ENCODE results near the gene CAMSAP2.

CAMSAP2 gene

DNA sequence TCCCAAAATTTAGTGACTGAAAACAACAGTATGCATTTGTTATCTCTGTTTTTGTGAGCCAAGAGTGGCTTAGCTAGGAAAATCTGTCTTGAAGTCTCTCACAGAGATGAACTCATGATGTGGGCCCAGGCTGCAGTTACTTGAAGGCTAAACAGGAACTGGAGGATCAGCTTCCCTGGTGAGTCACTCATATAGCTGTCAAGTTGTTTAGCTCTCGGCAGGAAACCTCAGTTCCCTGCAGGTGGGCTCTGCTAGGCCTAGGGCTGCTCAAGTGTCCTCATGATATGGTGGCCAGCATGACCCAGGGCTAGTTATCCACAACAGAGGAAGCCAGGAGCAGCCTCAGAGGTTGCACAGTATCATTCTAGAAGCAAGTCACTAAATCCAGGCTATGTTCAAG is 38.8 kb upstream of the CAMSAP2 start:
- no peak overlapping the region for H3K27ac ChIP-seq (ENCODE audit: poor library complexity, severe bottlenecking)
- ATAC-seq (ENCODE audit: low read depth) (no peak), DNase-seq (ENCODE audit: low spot score) (no peak)
- H3K4me3 ChIP-seq (ENCODE audit: severe bottlenecking), result no peak overlapping the region
- peaks cover 5% of the 10 kb centered on the region for H3K9me3 ChIP-seq (ENCODE audit: severe bottlenecking)
- H3K27me3 ChIP-seq (ENCODE audit: insufficient read depth, poor library complexity, severe bottlenecking), result no peaks in the 10 kb centered on the region
- no peaks in the 10 kb centered on the region for H3K4me1 ChIP-seq (ENCODE audit: insufficient read depth, poor library complexity, severe bottlenecking)
- TF ChIP-seq, protein P1, sequence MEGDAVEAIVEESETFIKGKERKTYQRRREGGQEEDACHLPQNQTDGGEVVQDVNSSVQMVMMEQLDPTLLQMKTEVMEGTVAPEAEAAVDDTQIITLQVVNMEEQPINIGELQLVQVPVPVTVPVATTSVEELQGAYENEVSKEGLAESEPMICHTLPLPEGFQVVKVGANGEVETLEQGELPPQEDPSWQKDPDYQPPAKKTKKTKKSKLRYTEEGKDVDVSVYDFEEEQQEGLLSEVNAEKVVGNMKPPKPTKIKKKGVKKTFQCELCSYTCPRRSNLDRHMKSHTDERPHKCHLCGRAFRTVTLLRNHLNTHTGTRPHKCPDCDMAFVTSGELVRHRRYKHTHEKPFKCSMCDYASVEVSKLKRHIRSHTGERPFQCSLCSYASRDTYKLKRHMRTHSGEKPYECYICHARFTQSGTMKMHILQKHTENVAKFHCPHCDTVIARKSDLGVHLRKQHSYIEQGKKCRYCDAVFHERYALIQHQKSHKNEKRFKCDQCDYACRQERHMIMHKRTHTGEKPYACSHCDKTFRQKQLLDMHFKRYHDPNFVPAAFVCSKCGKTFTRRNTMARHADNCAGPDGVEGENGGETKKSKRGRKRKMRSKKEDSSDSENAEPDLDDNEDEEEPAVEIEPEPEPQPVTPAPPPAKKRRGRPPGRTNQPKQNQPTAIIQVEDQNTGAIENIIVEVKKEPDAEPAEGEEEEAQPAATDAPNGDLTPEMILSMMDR (IDR thresholded peaks at IDR 0.05; ENCODE audit: poor library complexity, severe bottlenecking), result no peak
- no peaks in the 10 kb centered on the region for H3K36me3 ChIP-seq (ENCODE audit: low read depth)

- H3K36me3 ChIP-seq (ENCODE audit: low read depth), result no peaks in the 10 kb centered on the region
- TF ChIP-seq, protein P1 (IDR thresholded peaks at IDR 0.05; ENCODE audit: poor library complexity, severe bottlenecking), result no peak
- no peak overlapping the region for H3K27ac ChIP-seq (ENCODE audit: poor library complexity, severe bottlenecking)
- H3K4me1 ChIP-seq (ENCODE audit: insufficient read depth, poor library complexity, severe bottlenecking), result no peaks in the 10 kb centered on the region
- H3K4me3 ChIP-seq (ENCODE audit: severe bottlenecking), result no peak overlapping the region
- no peak for DNase-seq (ENCODE audit: low spot score)
- peaks cover 5% of the 10 kb centered on the region for H3K9me3 ChIP-seq (ENCODE audit: severe bottlenecking)
- H3K27me3 ChIP-seq (ENCODE audit: insufficient read depth, poor library complexity, severe bottlenecking), result no peaks in the 10 kb centered on the region
- no peak for ATAC-seq (ENCODE audit: low read depth)
These were observed 33.6 kb upstream of the CAMSAP2 start for GRCh38 chr1:200704986-200705500.

DNA sequence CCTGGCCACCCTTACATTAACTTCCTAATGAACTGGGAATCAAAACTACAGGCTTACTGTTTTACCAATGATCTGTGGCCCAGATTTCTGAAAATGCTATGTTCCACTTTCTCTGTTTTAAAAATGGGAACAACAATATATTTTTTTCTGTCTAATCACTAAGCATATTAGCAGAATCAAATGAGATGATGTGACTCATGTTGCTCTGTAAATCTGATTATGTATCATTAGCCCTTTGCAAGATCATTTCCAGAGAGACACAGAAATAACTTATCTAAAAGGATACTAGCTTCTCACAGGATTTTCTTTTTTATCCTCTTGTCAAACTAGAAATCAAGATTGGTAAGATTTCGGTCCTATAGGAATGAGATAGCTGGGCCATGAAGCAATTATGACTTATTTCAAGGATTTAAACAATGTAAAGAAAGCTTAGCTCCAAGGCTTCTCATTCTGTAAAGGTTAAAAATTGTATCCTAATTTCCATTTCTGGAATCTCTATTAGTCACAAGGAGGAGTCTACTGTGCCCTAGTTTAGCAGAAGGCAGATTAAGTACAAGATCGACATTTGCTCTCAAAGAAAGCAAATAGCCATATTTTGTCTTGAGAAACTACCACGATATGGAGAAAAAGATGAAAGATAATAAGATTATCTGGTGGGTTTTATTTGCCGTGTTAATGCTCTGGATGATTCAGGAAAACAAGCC is 32.4 kb upstream of the CAMSAP2 start:
- no peak for ATAC-seq (ENCODE audit: low read depth)
- Histone ChIP-seq H3K4me3 (ENCODE audit: severe bottlenecking) (no peak overlapping the region), H3K4me1 (ENCODE audit: insufficient read depth, poor library complexity, severe bottlenecking) (no peaks in the 10 kb centered on the region), H3K9me3 (ENCODE audit: severe bottlenecking) (peaks cover 3% of the 10 kb centered on the region), H3K36me3 (ENCODE audit: low read depth) (no peaks in the 10 kb centered on the region), H3K27ac (ENCODE audit: poor library complexity, severe bottlenecking) (no peak overlapping the region), H3K27me3 (ENCODE audit: insufficient read depth, poor library complexity, severe bottlenecking) (no peaks in the 10 kb centered on the region)
- TF ChIP-seq, protein P1 (IDR thresholded peaks at IDR 0.05; ENCODE audit: poor library complexity, severe bottlenecking), result no peak
- no peak for DNase-seq (ENCODE audit: low spot score)

DNA sequence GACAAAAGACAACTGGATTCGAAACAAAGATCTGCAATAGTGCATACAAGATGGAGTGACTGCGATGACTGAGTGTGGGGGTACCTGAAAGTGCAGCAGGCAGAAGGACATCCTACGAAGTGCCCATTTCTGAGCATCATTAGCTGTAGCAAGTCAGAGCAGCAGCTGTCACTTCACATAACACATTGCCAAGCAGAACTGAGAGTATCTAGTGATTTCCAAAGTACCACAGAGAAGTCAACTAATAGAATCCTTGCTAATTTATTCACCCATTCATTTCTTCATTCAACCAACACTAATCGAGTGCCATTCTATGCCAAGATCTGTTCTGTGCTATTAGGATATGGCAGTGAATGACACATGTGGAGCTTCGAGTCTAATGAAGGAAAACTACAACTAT is 31.6 kb upstream of the CAMSAP2 start:
- no peak for DNase-seq (ENCODE audit: low spot score)
- H3K36me3 ChIP-seq (ENCODE audit: low read depth), result no peaks in the 10 kb centered on the region
- no peak overlapping the region for H3K27ac ChIP-seq (ENCODE audit: poor library complexity, severe bottlenecking)
- H3K4me1 ChIP-seq (ENCODE audit: insufficient read depth, poor library complexity, severe bottlenecking), result no peaks in the 10 kb centered on the region
- H3K4me3 ChIP-seq (ENCODE audit: severe bottlenecking), result no peak overlapping the region
- ATAC-seq (ENCODE audit: low read depth), result no peak
- TF ChIP-seq, protein P1 (IDR thresholded peaks at IDR 0.05; ENCODE audit: poor library complexity, severe bottlenecking), result no peak
- no peaks in the 10 kb centered on the region for H3K27me3 ChIP-seq (ENCODE audit: insufficient read depth, poor library complexity, severe bottlenecking)
- no peaks in the 10 kb centered on the region for H3K9me3 ChIP-seq (ENCODE audit: severe bottlenecking)

GRCh38 chr1:200708161-200708560 is 30.5 kb upstream of the CAMSAP2 start:
- no peak for DNase-seq (ENCODE audit: low spot score)
- Histone ChIP-seq H3K27me3 (ENCODE audit: insufficient read depth, poor library complexity, severe bottlenecking) (no peaks in the 10 kb centered on the region), H3K27ac (ENCODE audit: poor library complexity, severe bottlenecking) (no peak overlapping the region), H3K9me3 (ENCODE audit: severe bottlenecking) (no peaks in the 10 kb centered on the region), H3K36me3 (ENCODE audit: low read depth) (no peaks in the 10 kb centered on the region), H3K4me3 (ENCODE audit: severe bottlenecking) (no peak overlapping the region), H3K4me1 (ENCODE audit: insufficient read depth, poor library complexity, severe bottlenecking) (no peaks in the 10 kb centered on the region)
- TF ChIP-seq, protein P1 (IDR thresholded peaks at IDR 0.05; ENCODE audit: poor library complexity, severe bottlenecking), result no peak
- no peak for ATAC-seq (ENCODE audit: low read depth)

Measured in RWPE2 (cell line).